DND-41 (cell line): ENCODE results near the gene DSCAM.

ENCODE experiments used
- ATAC-seq: fragments of 200-7000 bp; cut with Tn5 transposase; 3 replicates; pipeline ENCODE4 v1.9.1; 2021; ENCODE audit warnings: low read depth; ENCODE audit not compliant: insufficient read depth
- DNase-seq: peaks from one replicate; pipeline ENCODE4 v3.0.0-alpha.2; 2020
- H2AFZ ChIP-seq: 2 replicates; pipeline ENCODE4 v1.6.0; 2012; ENCODE audit warnings: low read depth, low read length
- H3K27ac ChIP-seq: 2 replicates; pipeline ENCODE4 v1.5.1; 2012; ENCODE audit warnings: low read length, inconsistent platforms
- H3K27me3 ChIP-seq: fragments of 200-600 bp; sonication (generic); 2 replicates; pipeline ENCODE4 v1.6.0; 2012; ENCODE audit warnings: low read length, mild to moderate bottlenecking, inconsistent platforms; ENCODE audit not compliant: insufficient read depth, poor library complexity
- H3K36me3 ChIP-seq: 2 replicates; pipeline ENCODE4 v1.5.1; 2012; ENCODE audit warnings: low read length, inconsistent platforms; ENCODE audit not compliant: insufficient read depth
- H3K4me1 ChIP-seq: 2 replicates; pipeline ENCODE4 v1.5.1; 2012; ENCODE audit warnings: mild to moderate bottlenecking, low read length; ENCODE audit not compliant: insufficient read depth
- H3K4me2 ChIP-seq: 2 replicates; pipeline ENCODE4 v1.6.0; 2012; ENCODE audit warnings: mild to moderate bottlenecking, moderate library complexity, low read length, inconsistent platforms; ENCODE audit not compliant: insufficient read depth
- H3K4me3 ChIP-seq, 2 experiments: fragments of 200-600 bp in 1 of 2; shearing (Covaris generic) in 1 of 2; 2 replicates each; pipeline ENCODE4 v1.5.1; 2012 to 2016; ENCODE audit warnings: inconsistent platforms in 2 of 2, low read length in 2 of 2, mild to moderate bottlenecking in 2 of 2, low read depth in 1 of 2, moderate library complexity in 1 of 2
- H3K79me2 ChIP-seq: 2 replicates; pipeline ENCODE4 v1.6.0; 2012; ENCODE audit warnings: low read length, inconsistent platforms; ENCODE audit not compliant: insufficient read depth
- H3K9ac ChIP-seq: 2 replicates; pipeline ENCODE4 v1.6.0; 2012; ENCODE audit warnings: low read depth, mild to moderate bottlenecking, inconsistent platforms, low read length, moderate library complexity
- H3K9me3 ChIP-seq: 2 replicates; pipeline ENCODE4 v1.5.1; 2012; ENCODE audit warnings: low read length, moderate library complexity, mild to moderate bottlenecking, inconsistent platforms; ENCODE audit not compliant: insufficient read depth, severe bottlenecking
- H4K20me1 ChIP-seq: 2 replicates; pipeline ENCODE4 v1.6.0; 2012; ENCODE audit warnings: low read length; ENCODE audit not compliant: insufficient read depth
- CTCF ChIP-seq: IDR thresholded peaks from 2 replicates; pipeline ENCODE4 v1.5.1; 2012; ENCODE audit warnings: borderline replicate concordance, low read length, moderate library complexity, mild to moderate bottlenecking; ENCODE audit not compliant: poor library complexity, severe bottlenecking; ENCODE audit errors: extremely low read depth
- EZH2 ChIP-seq: IDR thresholded peaks from 3 replicates; pipeline ENCODE4 v1.6.1; 2012; ENCODE audit warnings: borderline replicate concordance, low read depth, mild to moderate bottlenecking, moderate library complexity, low read length, inconsistent platforms; ENCODE audit not compliant: severe bottlenecking

Gene DSCAM

DNA sequence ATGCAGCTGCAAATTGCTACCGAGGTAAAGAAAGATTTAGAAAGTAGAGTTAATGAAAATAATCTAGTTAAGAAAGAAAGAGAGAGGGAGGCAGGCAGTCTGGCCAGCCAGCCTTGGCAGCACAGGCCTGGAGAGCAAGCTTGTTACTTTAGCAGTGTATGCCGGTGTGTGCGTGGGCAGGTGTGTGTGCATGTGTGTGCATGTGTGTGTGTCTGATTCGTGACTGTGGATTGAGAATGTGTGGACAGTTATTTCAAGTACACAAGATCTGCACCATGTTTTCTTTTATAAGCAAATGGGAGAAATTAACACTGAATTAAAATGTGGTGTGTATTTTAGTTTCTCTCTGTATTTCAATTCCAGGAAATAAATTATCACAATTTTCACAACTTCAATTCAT is 211.6 kb downstream of the DSCAM start:
- DNase-seq (no peak), ATAC-seq (no peak)
- no peaks in the 10 kb centered on the region for H3K79me2 ChIP-seq
- TF ChIP-seq EZH2 (no peak), CTCF (no peak)
- no peaks in the 10 kb centered on the region for H3K4me1 ChIP-seq
- no peaks in the 10 kb centered on the region for H3K9me3 ChIP-seq
- no peaks in the 10 kb centered on the region for H3K36me3 ChIP-seq
- H3K27me3 ChIP-seq: peaks cover 3% of the 10 kb centered on the region
- H2AFZ ChIP-seq: no peak overlapping the region
- H3K9ac ChIP-seq: no peak overlapping the region
- H3K27ac ChIP-seq: no peak overlapping the region
- no peaks in the 10 kb centered on the region for H4K20me1 ChIP-seq
- H3K4me2 ChIP-seq: no peak overlapping the region
- no peak overlapping the region for H3K4me3 ChIP-seq

DNA sequence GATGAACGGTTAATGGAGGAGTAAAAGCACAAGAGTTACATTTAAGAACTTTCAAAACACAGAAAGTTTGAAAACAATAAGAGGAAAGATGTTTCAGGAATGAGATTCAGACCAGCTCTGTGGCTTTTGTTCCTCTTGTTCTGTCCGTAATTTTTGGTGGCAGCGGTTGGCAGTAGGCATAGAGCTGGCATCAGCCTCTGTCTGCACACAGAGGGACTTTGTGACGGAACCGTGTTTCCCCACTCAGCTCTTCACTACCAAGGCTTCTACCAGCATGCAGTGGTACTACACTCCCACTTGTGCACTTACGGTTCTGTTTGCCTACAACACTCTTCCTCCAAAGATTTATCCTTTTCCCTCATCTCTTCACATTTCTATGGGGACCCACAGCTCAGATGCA is 212.8 kb downstream of the DSCAM start:
- ATAC-seq (no peak), DNase-seq (no peak)
- no peaks in the 10 kb centered on the region for H4K20me1 ChIP-seq
- H3K9ac ChIP-seq: no peak overlapping the region
- TF ChIP-seq CTCF (no peak), EZH2 (no peak)
- H3K27me3 ChIP-seq: peaks cover 3% of the 10 kb centered on the region
- H3K4me2 ChIP-seq: no peak overlapping the region
- H3K9me3 ChIP-seq: no peaks in the 10 kb centered on the region
- H3K4me3 ChIP-seq: no peak overlapping the region
- no peak overlapping the region for H2AFZ ChIP-seq
- H3K27ac ChIP-seq: no peak overlapping the region
- no peaks in the 10 kb centered on the region for H3K36me3 ChIP-seq
- no peaks in the 10 kb centered on the region for H3K4me1 ChIP-seq
- no peaks in the 10 kb centered on the region for H3K79me2 ChIP-seq

DNA sequence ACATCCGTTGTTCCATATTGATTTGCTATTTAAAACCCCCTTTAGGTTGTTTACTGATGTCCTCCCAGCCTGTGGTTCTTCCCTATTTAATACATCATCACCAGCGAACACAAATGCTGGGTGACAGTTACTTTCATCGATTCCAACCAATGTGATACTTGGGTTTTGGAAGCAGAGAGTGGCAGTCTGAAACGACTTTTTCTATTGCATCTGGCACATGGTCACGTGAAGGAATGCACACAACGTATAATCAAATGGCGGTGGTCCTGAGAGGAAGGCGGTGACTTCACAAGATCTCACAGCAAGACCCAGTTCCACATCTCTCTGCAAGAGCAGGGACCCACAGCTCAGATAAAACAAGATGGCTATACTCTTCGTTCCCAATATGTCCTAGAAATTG is 213.9 kb downstream of the DSCAM start:
- Histone ChIP-seq H3K27ac (no peak overlapping the region), H4K20me1 (no peaks in the 10 kb centered on the region), H3K36me3 (no peaks in the 10 kb centered on the region), H3K9me3 (no peaks in the 10 kb centered on the region), H3K4me3 (no peak overlapping the region), H3K79me2 (no peaks in the 10 kb centered on the region), H3K4me2 (no peak overlapping the region), H3K9ac (no peak overlapping the region), H3K4me1 (no peaks in the 10 kb centered on the region), H2AFZ (no peak overlapping the region), H3K27me3 (peaks cover 3% of the 10 kb centered on the region)
- no peak for TF ChIP-seq EZH2
- TF ChIP-seq CTCF: no peak
- no peak for DNase-seq
- no peak for ATAC-seq

DNA sequence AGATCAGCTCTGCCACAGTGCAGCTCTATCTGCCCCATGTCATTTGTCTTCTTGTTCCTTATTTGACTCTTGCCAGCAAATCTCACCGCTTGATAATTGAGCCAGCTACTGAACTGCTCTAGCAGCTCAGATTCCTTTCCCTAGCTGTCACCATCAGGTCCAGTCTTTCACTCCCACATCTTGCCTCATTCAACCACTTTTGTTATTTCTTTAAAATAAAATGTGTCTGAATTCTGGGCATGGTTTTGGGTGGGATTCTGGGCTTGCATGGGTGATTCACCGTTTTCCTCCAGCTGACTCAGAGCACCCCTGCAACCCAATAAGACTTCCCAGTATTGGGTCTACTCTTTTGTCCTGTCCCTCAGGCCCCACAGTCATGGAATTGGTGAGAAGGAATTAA is 215.7 kb downstream of the DSCAM start:
- no peak overlapping the region for H2AFZ ChIP-seq
- H4K20me1 ChIP-seq: no peaks in the 10 kb centered on the region
- H3K9me3 ChIP-seq: no peaks in the 10 kb centered on the region
- H3K79me2 ChIP-seq: no peaks in the 10 kb centered on the region
- H3K27me3 ChIP-seq: peaks cover 3% of the 10 kb centered on the region
- no peak overlapping the region for H3K4me2 ChIP-seq
- H3K27ac ChIP-seq: no peak overlapping the region
- H3K36me3 ChIP-seq: no peaks in the 10 kb centered on the region
- no peak overlapping the region for H3K4me3 ChIP-seq
- TF ChIP-seq EZH2 (no peak), CTCF (no peak)
- no peak for DNase-seq
- ATAC-seq: no peak
- H3K9ac ChIP-seq: no peak overlapping the region
- H3K4me1 ChIP-seq: no peaks in the 10 kb centered on the region
